Tongue (tissue), 2 donors: ENCODE data around the gene ASB18. TPM values are rescaled to one million over a fixed set of nuclear protein-coding genes. Genes with fewer than 3 reads are reported as not detected.

Source experiments
- DNase-seq: peaks from one replicate; pipeline ENCODE4 v3.0.0-alpha.2; 2015
- total RNA-seq: library from RNA; depleted of rRNA; stranded (reverse); fragments of >200 nt; gene quantifications from one replicate; pipeline ENCODE4 v1.2.3, GENCODE V29; 2014

ASB18 gene
- total RNA-seq, 1 donor from 2014 or later = 3.5 TPM

DNA sequence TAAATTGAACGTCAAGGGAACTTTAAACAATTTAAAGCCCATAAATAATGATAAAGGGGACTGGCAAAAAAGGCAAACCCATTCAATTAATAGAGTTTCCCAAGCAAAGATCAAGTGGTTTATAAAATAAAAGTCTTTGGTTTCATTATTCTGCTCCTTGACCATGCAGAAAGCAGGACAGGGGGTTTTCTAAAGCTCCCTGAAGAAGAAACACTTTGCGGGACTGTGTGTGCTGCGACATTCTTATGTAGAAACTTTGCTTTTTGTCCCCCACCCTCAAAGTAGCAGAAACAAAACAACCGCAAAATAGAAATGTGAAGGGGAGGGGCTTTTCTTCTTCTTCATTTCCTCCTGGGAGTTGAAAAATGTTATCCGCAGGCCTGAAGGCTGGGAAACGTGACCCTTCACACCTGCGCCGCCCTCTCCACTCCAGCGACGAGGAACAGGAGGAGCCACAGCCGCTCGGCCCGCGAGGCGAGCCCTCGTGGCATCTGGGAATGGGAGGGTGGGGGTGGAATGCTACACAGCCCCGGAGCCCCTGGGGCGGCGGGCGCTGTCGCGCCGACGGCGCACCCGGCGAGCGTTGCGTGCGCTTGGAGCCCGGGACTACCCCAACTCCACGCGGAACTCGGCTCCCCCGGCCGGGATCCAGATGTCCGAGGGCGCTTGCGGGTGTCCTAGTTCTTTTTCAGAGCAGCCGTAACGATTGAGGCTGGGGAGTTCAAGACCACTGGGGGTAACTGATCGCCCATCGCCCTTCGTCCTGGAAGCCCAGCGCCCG lies 91.8 kb downstream of the ASB18 start:
- no peak for DNase-seq

DNA sequence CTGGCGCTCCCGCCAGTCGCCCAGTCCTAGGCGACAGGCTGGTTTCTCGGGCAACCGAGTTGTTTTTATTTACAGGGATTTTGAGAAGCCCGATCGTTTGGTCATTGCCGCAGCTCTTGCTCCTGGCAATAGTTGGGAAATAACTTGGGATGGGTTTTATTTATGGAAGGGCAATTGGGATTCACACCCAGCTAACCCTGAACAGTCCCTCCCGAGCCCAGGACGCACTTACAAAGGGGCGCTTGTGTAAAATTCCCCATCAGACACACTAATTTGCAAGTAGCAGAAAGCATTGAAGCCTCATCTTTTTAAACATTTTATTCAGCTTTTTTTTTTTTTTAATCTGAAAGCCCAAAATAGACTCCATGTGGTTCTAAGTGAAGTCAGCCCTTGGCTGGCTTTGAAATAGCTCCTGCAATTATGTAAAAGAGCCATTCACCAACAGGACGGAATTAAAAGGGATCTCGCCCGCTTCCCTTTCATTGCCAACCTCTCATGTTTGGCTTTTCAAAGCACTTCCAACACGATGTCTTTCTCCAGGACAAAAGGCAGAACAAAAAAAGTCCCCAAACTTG lies 92.4 kb downstream of the ASB18 start:
- peak; percentile 31 for DNase-seq

DNA sequence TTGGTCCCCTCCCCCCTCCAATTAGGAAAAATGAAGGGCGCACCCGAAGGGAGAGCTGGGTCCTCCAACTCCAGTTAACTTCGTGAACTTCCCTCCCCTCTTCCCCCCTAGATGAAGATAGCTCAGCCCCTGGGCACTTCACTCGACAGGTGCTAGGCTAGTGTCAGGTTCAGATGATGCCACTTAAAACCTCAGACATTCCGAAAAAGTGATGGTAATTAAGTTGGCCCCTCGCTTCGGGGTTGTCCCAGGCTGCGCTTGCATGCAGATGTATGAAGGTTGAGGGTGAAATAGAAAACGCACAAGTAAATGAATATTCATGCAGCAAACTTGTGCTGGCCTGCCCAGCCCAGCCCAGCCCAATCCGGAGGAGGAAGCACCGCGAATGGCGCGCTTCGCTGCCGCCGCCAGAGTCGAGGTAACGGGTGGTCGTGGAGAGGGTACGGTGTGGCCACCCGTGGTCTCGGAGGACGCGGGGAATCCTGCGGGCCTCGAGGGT lies 93.0 kb downstream of the ASB18 start:
- DNase-seq = peak; percentile 25

DNA sequence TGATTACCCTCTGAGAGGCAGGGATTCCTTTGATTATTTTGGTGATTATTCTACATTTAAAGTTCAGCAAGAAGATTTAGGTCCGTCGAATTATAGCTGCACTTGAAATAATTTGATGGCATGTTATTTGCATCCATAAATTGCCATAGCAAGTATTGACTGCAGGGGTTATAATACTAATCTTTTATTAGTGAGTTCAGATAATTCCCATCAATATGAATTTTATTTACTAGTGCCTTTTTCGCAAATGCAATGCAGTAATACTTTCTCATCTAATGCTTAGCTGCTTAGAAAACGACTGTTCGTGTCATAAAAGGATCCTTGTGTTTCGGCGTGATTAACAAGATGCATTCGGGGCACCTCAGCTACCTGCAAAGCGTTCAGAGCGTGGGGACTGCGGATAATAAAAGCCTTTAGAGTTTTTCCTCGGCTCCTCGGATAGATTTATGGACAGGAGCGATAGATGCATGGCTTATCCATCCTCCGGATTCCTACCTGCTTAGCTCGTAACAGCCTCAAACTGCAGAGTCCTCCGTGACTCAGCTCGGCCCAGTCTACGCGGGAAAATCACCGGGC lies 93.5 kb downstream of the ASB18 start:
- no peak for DNase-seq

DNA sequence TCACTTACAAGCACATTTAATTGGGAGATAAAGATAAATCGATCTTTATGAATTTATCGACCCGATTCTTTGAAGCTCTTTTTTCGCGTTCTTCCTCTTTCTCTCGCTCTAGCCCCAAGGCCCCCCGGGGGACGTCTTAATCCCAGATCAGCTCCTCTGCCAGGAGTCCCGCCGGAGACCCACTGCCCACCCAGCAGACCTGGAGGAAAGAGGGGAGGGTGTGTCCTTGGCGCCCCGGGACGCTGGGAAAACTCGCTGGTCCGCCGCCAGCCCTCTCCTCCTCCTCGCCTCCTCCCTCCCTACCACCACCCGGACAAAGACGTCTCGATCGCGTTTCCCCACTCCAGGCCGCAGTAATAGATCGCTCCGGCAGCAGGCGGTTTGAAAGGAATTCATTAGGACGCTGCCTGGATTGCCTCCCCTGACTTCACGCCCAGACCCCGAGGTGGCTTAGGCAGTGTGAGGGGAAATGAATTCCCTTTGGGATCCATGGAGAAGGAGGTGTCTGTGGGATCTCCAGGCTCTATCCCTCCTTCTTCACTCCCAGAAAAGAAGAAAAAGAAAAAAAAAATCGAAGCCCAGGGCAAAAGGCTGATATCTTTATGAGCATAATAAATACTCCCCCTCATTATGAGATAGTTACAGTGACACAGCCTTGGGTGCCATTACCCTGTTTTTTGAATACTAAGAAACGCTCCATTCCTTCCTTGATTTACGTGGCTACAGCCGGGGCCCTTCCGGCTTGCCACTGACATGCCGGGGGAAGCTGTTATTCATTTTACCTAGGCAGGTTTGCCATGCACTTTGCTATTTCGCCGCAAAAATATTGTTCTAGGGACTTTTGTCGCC lies 94.2 kb downstream of the ASB18 start:
- DNase-seq = peak; percentile 12

DNA sequence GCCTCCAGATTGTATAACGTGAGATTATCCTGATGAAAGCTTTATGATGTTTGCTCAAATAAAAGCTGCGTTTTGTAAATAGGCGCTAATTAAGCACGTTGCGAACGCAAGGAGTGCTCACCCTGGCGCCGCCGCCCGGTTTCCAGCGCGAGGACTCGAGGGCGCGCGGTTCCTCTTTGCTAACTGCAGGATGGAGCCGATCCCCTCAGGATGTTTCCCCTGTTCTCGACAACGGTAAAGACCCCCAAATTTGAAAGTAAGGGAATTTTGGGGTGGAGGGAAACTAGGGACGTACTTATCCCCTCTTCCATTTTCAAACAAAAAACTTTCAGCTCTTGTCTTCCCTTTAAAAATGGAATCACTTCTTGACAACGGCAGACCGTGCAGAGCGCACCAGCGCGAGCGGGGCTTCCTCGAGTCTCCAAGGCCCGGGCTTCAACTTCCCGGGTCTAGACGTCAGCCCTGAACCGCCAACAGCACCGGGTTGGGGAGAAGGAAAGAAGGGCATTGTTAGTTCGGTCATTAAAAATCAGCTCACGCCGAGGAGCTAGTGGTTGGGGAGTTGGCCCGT lies 95.0 kb downstream of the ASB18 start:
- peak; percentile 37 for DNase-seq

DNA sequence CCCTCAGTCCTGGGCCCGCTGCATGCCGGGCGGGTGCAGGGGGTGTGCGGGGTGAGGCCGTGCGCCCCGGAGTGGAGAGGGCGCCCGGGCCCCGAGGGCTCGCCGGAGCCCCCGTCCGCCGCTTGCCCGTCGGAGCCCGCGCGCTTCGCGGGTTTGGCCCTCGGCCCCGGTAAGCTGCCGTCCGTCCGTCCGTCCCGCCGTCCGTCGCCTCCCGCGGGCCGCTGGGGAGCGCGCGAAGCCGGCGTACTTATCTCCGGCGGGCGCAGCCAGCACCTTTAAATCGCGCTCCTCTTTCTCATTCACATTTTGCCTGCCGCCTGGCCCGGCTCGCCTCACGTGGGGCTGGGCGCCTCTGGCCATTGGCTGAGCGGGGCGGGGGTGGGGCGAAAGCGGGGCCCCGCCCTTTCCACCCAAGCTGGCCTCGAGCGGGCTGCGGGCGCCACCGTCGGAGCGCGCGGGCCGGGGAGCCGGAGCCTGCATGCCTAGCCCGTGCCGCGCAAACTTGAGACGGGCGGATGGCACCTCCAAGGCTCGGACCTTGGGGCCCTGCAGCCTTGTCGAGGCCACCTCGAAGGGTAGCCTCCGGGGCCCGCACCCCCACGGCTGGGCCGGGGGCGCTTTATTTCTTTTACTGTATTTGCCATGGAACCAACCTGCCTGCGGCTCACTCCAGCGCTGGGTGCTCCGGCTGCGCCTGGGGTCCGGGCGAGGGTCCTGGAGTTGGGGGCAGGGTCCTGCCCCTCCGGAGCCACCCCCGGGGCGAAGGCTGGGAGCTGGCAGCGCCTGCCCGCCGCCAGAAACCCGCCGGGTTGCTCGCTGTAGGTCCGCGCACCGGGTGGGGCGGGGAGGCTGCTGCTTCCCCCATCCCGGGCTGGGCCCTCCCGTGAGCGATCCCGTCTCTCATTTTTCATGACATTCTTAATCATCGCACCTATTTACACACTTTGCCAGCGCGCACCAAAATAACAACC lies 95.8 kb downstream of the ASB18 start, which contains the start of gene GBX2:
Gene GBX2, minus strand, starts transcription at position 277 of the 971 bp plus-strand sequence. CDS start 415 bp downstream, outside the sequence.
- peak; percentile 81 for DNase-seq

DNA sequence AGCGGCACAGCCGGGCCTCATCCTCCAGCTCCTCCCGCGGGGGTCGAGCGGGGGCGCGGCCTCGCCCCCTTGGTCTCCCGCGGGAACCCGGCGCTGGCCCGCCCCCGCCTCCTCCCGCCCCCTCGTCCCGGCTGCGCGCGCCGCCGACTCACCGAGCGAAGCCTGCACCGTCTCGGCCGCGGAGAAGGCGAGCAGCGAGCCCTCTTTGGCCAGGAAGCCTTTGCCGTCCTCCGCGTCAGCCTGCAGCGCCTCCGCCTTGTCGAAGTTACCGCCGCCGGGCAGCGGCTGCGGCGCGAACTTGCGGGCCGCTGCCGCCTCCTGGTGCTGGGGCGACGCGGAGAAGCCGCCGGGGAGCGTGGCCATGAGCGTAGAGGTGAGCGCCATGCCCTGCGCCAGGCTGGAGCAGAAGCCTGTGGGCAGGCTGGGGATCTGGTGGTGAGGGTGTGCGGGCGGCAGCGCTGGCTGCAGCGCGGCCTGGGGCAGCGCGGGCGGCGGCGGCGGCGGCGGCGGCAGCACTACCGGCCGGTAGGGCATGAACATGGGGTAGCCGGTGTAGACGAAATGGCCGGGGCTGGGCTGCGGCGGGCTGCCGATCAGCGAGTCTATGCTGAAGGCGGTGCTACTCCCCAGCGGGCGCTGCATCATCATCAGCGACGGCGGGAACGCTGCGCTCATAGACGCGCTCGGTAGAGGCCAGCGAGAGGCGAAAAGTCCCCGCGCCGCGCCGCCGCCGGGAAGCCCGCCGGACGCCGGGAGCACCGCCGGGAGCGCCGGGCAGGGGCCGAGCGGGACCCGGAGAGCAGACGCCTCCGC lies 96.7 kb downstream of the ASB18 start:
- DNase-seq = peak; percentile 50

DNA sequence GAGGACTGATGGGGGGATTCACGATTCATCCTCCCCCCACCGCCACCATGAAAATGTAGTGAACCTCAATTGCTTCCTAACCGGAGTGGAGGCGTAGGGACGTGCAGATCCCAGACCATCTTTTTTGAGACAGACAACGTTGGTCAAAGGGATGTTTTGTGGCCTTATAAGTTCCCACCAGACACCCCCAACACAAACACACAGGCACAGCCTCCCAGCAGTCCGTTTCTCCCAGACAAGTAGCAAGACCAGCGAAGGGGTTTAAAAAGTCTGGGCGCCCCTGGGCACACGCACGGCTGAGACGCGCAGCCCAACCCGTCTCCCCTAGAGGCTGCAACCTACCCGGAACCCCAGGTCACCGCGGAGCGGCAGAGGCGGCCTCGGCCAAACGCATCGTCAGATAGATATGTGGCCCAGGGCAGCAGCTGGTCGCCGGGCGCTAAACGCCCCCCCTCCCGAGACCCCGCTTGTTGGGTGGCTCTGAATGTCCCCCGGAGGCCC lies 97.4 kb downstream of the ASB18 start:
- DNase-seq = no peak

DNA sequence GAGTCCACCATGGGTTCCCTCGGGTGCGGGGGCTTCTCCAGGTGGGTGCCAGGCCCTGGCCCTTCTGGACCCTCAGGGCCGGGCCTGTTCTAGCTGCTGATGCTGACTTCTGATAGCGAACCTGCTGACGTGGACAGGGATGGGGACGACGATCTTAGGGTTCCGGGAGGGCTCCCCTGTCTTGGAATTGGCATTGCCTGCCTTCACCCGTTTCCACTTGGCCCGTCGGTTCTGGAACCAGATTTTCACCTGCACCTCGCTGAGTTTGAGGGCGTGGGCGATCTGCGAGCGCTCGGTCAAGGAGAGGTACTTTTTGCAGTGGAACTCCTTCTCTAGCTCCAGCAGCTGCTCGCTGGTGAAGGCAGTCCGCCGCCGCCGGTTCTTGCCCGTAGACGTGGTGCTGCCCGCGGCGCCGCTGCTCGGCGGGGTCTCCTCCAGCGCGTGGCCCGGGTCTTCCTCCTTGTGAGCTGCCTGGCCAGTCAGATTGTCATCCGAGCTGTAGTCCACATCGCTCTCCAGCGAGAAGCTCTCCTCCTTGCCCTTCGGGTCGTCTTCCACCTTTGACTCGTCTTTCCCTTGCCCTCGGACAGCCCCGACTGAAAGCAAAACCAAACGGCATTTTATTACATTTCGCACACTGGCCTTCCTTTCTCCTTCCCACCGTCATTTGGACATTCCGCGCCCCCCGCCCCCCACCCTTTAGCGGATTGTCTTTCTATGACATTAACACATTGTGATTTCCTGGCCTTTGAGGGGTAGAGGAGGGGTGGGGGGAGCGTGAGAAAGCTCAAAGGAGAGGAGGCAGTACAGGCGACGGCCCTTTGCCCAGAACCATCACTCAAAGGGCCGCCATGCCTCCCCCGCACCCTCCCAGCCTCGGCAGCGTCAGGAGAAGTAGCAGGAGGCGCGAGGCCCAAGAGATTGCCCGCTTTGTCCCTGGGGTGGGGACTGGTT lies 98.1 kb downstream of the ASB18 start:
- DNase-seq = peak; percentile 30

DNA sequence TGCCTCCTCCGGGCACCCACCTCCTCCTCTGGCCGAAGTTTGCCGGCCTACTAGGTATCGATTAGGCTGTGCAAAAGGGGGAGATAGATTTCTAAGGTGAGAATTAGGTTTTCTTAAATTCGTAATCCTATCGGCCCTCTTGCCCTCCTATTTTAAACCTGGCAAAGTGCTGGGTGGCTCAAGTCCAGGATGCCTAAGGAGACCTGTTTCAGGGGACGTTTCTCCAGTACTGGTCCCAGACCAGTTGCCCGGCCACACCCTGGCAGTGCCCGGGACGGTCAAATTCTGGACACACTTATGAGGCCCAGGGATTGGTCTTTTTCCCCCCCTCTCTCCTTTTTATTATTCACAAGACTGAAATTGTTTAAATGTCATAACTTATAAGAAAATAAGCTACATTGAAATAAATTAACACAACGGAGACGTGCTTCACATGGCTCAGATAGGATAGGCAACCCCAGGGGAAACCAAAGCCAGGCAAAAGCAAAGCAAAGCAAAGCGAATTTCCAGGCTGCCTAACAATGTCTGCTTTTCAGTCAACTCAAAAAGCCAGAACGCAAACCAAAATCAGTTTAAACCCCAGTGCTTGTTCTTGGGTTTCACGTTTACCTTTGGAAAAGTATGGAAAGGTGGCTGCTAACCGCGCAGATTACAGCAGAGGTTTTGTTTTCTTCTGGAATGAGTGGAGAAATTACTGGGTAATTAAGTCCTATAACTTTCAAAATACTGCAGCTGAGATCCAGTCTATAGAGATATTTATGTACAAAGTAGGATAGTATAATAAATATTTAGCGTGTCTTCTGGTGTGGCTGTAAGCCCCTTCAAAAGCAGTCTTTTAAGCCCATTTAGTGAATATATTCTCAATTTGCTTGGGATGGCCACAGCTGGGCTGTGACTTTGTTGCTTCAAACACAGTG lies 99.0 kb downstream of the ASB18 start:
- no peak for DNase-seq

DNA sequence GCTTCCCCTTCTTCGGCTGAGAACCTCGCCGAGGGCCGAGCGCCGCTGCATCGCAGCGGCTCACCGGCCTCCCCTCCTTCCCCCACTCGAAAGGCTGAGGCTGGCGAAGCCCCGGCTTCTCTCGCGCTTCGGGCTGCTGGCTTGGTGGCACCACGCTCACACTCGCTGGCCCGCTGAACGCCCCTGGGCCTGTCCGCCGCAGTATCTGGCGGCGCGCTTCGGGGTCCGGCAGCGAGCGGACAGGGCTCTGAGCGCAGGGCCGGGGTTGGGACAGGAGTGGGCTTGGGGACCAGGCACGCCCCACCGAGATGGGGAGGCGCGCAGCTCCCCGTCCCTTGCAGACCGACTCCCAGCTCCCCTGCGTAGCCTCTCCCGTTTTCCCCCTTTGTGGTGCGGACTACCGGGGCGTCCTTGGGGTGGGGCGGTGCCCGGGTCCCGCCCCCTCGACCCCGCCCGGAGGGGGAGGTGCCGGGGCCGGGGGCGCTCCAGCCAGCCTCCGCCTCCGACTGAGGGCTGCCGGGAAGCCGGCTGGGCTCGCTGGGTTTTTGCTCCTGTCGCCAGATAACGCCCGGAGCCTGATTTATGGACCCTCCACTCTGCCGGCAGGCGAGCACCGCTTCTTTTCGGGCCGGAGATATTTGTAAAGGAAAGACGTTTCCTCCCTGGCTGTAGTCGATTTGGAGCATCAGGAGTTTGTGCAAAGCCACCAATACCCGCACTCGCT lies 99.8 kb downstream of the ASB18 start:
- peak; percentile 50 for DNase-seq

DNA sequence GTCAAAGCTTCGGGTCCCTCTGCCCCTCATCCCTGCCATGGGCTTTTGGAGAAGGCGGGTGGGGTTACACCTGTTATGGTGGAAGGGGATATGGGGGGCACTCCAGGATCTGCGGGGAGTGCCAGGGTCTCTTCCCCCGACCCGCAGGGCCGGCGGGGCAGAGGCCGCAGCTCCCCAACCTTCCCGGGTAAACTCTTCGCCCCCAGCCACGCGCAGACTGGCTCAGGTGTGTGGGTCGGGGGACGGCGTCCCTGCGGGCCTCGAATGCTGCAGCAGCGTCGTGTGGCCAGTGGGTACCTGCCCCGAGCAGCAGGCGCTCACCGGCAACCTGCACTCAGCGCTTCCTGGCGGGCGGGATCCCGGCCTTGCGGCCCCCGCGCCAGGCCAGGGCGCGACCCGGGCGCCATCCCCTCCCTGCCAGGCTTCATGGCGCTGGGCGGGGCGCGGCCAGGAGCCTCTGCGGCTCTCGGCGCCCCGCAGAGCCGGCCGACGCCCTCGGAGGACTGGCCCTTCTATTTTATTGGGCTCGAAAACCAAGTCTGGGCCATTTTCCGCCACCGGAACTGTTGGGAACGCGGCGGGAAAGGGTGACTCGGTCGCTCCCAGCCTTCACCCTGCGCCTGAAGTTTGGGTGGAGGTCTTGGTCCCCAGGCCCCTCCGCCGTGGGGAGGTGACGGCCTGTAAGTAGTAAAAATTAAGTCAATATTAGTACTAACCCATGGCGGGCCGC lies 100.6 kb downstream of the ASB18 start:
- no peak for DNase-seq

DNA sequence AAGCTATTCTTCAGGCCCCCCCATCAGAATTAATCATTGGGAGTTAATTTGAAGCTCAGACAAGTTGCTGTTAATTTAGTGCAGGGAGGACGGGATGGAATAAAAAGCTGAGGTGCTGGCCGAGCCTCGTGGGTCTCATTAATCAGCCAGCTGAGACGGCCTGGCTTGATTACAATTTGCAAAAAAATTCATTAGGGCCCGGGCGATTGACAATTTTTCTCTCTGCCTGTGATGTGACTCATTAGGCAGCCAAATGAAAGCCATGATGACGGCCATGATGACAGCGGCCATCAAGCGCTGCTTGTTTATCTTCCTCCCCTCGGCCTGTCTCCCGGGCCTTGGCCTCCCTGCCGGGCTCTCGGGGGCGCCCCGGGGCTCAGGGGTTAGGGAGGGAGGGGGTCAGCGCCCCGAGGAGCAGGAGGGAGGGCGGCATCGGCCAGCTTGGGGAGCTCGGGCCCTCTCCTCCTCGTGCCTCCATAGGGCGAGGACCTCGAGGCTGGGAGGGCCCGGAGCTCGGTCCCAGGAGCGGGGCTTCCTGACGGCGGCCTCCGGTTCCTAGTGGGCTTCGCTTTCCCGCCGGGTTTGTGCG lies 101.2 kb downstream of the ASB18 start:
- DNase-seq = no peak

DNA sequence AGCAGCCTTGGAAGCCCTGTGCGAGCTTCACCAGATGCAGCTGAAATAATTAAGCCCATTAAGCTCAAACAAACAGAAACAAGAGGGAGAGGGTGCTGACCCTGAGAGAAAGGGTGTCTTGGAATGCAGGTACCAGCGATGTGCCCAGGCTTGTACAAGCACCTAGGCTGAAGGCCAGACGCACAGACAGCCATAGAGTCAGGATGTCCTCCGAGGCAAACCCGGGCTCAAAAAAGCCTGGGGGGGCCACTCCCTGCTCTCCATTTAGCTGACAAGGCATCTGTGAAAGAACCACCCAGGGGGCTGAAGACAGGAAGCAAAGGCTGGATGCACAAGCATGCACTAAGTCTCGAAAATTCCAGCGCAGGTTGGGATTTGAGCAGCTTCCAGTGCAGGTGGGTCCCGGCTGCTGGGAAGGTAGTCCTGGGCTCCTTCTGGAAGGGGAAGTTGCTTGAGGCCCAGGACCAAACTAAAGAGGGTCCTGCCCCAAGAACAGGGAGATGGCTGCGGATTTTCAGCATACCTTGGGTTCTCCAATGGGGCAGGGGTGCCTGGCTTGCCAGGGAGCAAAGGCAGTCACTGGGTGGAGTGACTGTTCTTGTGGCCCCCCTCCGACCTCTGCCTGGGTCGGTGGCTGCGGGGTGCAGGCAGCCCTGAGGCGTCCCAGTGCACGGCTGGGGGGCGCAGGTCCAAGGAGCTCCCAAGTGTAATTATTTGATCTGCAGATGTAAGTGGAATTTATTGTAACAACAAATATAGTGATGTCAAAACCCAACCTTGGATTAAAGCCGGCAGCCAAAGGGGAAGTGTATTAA lies 102.0 kb downstream of the ASB18 start:
- no peak for DNase-seq
